Measurements from ENCODE around the gene R3HDM4. TPM values are rescaled to one million over a fixed set of nuclear protein-coding genes. Genes with fewer than 3 reads are reported as not detected.

Gene R3HDM4
- total and polyA plus RNA-seq, 11 donors: 17.1 to 47.1 (median 24.2) TPM

DNA sequence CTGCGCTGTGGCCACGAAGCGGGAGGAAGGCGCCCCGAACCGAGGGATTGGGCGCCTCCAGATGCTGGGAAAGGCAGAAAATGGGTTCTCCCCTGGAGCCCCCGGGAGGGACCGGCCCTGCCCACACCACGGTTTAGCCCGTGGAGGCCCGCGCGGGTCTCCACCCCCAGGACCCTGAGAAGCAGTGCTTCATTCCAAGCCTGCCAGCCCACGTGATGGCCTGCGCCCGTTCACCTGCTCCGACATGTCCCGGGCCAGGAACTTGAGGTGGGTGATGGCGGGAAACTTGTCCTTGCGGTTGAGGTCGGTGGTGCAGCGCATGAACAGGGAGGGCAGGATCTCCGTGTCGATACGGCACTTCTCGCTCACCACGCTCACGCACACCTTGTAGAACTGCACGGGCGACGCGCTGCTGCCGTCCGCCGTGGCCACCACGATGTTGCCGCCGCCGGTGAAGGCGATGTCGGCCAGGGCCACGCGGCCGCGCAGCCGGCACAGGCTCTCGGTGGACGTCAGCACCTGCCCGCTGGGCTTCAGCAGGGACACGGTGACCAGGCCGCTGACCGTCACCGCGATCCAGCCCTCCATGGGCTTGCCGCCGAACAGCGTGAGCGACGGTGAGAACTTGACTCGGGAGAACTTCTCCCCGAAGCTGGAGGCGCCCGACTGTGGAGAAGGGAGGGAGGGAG is 27.3 kb downstream of the R3HDM4 start:
- ATAC-seq (no peak), DNase-seq (no peak)
- TF ChIP-seq, protein P1, sequence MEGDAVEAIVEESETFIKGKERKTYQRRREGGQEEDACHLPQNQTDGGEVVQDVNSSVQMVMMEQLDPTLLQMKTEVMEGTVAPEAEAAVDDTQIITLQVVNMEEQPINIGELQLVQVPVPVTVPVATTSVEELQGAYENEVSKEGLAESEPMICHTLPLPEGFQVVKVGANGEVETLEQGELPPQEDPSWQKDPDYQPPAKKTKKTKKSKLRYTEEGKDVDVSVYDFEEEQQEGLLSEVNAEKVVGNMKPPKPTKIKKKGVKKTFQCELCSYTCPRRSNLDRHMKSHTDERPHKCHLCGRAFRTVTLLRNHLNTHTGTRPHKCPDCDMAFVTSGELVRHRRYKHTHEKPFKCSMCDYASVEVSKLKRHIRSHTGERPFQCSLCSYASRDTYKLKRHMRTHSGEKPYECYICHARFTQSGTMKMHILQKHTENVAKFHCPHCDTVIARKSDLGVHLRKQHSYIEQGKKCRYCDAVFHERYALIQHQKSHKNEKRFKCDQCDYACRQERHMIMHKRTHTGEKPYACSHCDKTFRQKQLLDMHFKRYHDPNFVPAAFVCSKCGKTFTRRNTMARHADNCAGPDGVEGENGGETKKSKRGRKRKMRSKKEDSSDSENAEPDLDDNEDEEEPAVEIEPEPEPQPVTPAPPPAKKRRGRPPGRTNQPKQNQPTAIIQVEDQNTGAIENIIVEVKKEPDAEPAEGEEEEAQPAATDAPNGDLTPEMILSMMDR (IDR thresholded peaks at IDR 0.05): no peak
- no peak for TF ChIP-seq POLR2A (IDR thresholded peaks at IDR 0.05)
- WGBS, 4 donors: 96 to 98% (median 96%) methylated on average over 39 to 64 of the region's 64 CpGs
- Histone ChIP-seq H3K9me3 (no peaks in the 10 kb centered on the region), H3K27ac (no peak overlapping the region), H3K27me3 (no peaks in the 10 kb centered on the region), H3K4me1 (no peaks in the 10 kb centered on the region), H3K4me3 (no peak overlapping the region), H3K36me3 (peaks cover 0 to 94% (median 78%) of the 10 kb centered on the region in 9 donors)
- intact Hi-C loops (cut with DNase I): no loop called here

- Histone ChIP-seq H3K9me3 (no peaks in the 10 kb centered on the region), H3K27me3 (no peaks in the 10 kb centered on the region), H3K27ac (no peak overlapping the region), H3K4me1 (no peaks in the 10 kb centered on the region), H3K4me3 (no peak overlapping the region), H3K36me3 (peaks cover 0 to 94% (median 80%) of the 10 kb centered on the region in 9 donors)
- ATAC-seq (no peak), DNase-seq (no peak)
- WGBS, 4 donors: 91 to 95% (median 93%) methylated on average over 37 to 51 of the region's 51 CpGs
- intact Hi-C loops (cut with DNase I): no loop called here
- TF ChIP-seq POLR2A (IDR thresholded peaks at IDR 0.05): no peak
- TF ChIP-seq, protein P1 (IDR thresholded peaks at IDR 0.05): no peak
These were observed 28.4 kb downstream of the R3HDM4 start for GRCh38 chr19:884420-885211.

GRCh38 chr19:883661-884211 is 29.3 kb downstream of the R3HDM4 start:
- H3K27me3 ChIP-seq: no peaks in the 10 kb centered on the region
- TF ChIP-seq, protein P1 (IDR thresholded peaks at IDR 0.05): no peak
- no peak for TF ChIP-seq POLR2A (IDR thresholded peaks at IDR 0.05)
- ATAC-seq: no peak
- H3K4me1 ChIP-seq: no peaks in the 10 kb centered on the region
- H3K4me3 ChIP-seq: no peak overlapping the region
- WGBS, 4 donors: 93 to 96% (median 94%) methylated on average over 19 to 22 of the region's 22 CpGs
- H3K27ac ChIP-seq: no peak overlapping the region
- intact Hi-C loops (cut with DNase I): no loop called here
- peaks cover 0 to 86% (median 77%) of the 10 kb centered on the region in 9 donors for H3K36me3 ChIP-seq
- DNase-seq: no peak
- no peaks in the 10 kb centered on the region for H3K9me3 ChIP-seq

DNA sequence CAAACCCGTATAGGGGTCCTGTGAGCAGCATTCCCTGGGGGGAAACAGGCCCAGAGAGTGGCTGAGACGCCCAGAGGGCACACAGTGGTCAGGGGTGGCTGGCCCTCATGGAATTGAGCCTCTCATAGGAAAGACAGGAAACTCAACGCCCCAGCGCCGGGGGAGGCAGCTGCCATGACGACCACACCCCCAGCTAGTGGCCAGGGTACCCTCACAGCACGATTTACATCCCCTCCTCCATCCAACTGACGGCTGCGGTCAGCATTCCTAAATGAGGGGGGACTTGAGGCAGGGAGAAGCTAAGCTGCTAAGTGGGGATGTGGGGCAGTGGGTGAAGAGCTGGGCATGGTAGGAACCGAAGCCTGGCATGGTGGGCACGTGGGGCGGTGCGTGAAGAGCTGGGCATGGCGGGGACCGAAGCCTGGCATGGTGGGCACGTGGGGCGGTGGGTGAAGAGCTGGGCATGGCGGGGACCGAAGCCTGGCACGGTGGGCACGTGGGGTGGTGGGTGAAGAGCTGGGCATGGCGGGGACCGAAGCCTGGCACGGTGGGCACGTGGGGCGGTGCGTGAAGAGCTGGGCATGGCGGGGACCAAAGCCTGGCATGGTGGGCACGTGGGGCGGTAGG is 30.0 kb downstream of the R3HDM4 start:
- H3K27me3 ChIP-seq: no peaks in the 10 kb centered on the region
- no peaks in the 10 kb centered on the region for H3K9me3 ChIP-seq
- H3K4me3 ChIP-seq: no peak overlapping the region
- no peak for DNase-seq
- TF ChIP-seq POLR2A (IDR thresholded peaks at IDR 0.05): no peak
- TF ChIP-seq, protein P1 (IDR thresholded peaks at IDR 0.05): no peak
- intact Hi-C loops (cut with DNase I): no loop called here
- no peak for ATAC-seq
- no peaks in the 10 kb centered on the region for H3K4me1 ChIP-seq
- peaks cover 0 to 79% (median 71%) of the 10 kb centered on the region in 9 donors for H3K36me3 ChIP-seq
- 86 to 95% (median 94%) methylated on average over 28 to 30 of the region's 30 CpGs for WGBS, 4 donors
- H3K27ac ChIP-seq: no peak overlapping the region

All from heart left ventricle (tissue), 16 donors.